GM12872 (cell line): Measurements from ENCODE around the gene MOB3B.

ENCODE experiments used
- TF ChIP-seq, protein P1 (sequence below): IDR thresholded peaks from 3 replicates; pipeline ENCODE4 v1.5.1; 2011; ENCODE audit warnings: low read depth, mild to moderate bottlenecking, low read length, moderate library complexity; ENCODE audit not compliant: insufficient read depth

MOB3B gene

DNA sequence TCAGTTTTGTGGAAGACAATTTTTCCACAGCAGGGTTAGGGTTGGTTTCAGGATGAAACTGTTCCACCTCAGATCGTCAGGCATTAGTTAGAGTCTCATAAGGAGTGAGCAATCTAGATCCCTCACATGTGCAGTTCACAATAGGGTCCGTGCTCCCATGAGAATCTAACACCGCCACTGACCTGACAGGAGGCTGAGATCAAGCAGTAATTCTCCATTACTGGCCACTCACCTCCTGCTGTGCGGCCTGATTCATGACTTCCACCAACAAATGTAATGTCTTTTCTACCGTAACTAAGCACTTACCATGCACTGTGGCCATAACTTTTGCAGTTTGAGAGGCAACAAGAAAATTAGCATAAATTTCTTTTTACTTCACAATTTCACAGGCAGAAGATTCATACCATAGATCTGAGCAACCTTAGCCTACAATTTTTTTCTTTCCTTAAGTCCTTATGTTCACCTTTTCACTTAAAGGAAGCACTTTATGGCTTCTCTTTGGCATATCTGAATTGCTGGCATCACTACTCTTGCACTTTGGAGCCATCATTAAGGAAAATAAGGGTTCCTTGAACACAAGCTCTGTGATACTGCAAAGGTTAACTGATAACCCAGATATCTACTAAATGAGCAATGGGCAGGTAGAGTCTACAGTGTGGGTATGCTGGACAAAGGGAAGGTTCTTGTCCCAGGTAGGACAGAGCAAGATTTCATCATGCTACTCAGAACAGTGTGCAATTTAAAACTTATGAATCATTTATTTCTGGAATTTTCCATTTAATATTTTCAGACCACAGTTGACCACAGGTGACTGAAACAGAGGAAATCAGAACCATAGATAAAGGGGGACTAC, 88.5 kb downstream of the MOB3B start:
- TF ChIP-seq, protein P1, sequence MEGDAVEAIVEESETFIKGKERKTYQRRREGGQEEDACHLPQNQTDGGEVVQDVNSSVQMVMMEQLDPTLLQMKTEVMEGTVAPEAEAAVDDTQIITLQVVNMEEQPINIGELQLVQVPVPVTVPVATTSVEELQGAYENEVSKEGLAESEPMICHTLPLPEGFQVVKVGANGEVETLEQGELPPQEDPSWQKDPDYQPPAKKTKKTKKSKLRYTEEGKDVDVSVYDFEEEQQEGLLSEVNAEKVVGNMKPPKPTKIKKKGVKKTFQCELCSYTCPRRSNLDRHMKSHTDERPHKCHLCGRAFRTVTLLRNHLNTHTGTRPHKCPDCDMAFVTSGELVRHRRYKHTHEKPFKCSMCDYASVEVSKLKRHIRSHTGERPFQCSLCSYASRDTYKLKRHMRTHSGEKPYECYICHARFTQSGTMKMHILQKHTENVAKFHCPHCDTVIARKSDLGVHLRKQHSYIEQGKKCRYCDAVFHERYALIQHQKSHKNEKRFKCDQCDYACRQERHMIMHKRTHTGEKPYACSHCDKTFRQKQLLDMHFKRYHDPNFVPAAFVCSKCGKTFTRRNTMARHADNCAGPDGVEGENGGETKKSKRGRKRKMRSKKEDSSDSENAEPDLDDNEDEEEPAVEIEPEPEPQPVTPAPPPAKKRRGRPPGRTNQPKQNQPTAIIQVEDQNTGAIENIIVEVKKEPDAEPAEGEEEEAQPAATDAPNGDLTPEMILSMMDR = no peak

DNA sequence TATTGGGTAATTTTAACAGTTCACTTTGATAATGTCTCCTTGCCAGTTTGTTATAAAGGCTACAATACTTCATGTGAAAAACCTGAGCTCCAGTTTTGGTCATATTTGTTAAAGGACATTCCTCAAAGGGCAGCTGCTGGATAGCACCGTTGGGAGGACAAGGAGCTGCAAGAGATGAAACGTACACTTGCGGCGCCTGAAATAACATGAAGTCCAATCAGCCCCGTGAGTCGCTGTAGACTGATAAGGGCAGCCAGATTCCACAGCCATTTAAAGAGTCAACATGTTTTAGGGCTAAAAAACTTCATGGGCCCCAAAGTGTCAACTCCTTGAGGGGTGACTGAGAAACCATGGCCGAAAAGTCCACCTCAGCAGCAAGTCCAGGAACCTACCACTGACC, 91.1 kb downstream of the MOB3B start:
- TF ChIP-seq, protein P1 = no peak

DNA sequence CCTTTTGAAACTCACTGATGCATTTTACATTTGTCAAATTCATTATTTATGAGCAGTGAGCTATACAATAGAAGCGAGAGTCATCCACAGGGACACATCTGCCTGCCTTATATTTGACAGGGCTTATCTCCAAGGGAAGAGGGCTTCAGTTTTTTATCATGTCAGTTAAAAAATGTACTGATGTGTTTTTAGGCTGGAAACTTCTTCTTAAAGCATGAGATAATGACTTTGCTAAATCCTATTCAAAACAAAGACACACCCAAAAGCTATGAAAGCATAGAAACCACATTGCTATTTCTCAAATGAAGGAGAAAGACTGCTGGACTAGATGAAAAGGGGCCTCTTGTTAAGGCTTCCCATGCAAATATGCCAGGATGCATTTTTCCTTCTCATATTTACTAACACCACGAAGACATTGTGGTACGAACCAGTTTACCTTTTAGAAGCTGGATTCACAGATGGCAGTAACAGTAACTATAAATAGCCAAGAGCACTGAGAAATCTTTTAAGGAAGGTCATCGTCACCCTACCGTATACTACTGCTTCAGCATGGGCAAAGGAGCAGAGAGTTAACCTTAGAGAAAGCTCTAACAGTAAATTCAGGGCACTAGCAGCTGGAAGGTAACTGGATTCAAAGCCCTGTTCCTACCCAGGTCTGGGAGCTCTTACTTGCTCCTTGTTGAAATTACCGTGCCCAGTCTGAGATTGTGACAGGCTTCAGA, 91.8 kb downstream of the MOB3B start:
- TF ChIP-seq, protein P1 = no peak

DNA sequence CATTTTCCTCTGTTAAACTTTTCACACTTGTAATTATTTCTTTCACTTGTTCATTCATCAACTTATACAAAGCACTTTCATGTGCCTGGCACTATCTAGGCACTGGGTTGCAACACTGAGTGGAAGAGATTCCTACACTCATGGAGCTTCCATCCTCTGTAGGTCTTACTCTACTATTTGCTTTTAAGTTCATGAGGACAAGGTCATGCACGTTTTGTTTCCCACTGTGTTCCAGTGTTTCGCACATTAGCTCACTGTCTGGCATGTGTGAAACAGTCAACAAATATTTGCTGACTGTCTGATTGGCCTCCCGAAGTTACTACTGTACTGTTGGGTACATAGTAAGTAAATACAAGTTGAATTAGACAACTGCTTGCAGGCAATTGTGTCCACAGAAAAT, 93.4 kb downstream of the MOB3B start:
- TF ChIP-seq, protein P1 = no peak

DNA sequence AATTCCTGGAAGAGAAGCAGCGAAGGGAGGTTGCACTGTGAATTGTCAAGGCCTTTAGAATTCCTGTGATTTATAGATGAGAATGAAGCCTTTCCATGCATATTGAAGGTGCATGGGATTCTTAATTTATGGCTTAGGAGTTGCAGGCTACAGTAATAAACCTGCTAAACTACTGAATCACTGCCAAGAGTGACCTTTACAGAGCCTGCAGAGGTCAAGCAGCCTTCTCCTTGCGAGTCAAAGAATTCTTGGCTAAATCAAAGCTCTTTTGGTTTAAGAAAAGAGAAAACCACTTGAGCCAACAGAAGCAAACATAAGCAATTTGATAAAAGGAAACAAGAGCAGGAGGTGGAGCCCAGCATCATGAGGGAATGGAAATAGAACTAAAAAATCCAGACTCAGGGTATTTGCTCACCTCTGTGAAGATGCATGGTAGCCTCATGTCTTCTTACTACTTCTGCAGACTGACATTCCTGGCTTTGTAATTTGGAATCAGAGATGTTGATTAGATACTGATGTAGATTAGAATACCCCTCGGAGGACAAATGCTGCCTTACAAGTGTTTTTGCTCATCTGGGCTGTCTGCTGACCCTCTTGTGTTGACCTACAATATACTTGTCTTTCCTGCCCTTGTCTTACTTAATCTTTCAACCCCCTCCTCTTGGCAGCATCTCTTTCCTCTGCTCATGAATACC, 95.8 kb downstream of the MOB3B start:
- TF ChIP-seq, protein P1 = no peak

DNA sequence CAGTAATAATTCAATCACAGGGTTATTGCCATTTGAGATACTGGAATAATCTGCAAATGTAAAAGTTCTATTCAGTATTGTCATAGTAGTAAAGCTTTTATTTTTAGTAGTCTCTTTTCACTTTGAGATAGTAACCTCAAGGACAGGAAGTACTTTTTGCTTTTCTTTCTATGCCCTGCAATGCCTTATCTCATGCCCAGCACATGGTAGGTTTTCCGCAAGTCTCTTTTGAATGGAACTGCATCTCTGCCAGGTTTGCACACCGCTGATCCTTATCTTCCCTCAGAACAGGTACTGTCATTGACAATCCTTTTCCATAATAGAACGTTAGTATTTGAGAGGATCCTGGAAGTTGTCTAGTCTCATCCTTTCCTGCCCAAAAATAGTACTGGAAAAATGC, 97.3 kb downstream of the MOB3B start:
- TF ChIP-seq, protein P1 = no peak

DNA sequence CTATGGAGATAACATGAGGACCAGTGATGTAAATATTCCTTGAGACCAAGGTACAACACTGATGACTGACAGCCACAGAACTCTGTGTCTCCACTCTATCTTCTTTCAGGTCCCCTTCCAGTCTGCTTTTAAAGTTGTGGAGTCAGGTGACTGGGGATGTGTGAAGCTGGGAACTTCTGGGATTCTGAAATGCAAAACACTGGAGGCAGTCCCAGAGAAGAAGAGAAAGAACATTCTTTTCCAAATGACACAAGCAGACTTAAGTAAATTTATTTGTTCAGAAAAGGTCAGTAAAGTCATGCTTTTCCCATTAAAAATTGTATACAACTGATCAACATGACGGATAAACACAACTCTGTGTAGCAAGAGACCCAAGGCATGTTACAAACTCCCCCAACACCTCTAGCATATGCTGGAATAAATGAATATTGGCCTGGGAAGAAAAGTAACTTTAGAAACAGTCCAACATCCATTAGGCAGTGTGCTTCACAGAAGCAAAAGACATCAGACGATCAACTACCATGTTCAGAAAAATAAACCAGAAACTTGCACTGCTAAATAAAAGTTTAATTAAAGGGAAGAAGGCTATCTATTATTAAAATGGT, 98.0 kb downstream of the MOB3B start:
- TF ChIP-seq, protein P1 = no peak
